Osteoblast (primary cell): ENCODE measurements around the gene TAF11L8. TPM values are rescaled to one million over a fixed set of nuclear protein-coding genes. Genes with fewer than 3 reads are reported as not detected.
"Not testable (repeated sequence)": the region's sequence is repeated elsewhere in the genome, so short reads cannot be mapped to it uniquely, and the experiment has no call there.

Experiments used
- DNase-seq: peaks from one replicate; pipeline ENCODE4 v3.0.0; 2011; ENCODE audit warnings: low spot score, mixed read lengths; ENCODE audit not compliant: insufficient read length; ENCODE audit errors: missing footprints
- H2AFZ ChIP-seq: 2 replicates; pipeline ENCODE4 v1.6.0; 2011; ENCODE audit warnings: mild to moderate bottlenecking, low read length
- H3K27ac ChIP-seq: 2 replicates; pipeline ENCODE4 v1.5.1; 2011; ENCODE audit warnings: mild to moderate bottlenecking, low read depth, low read length, moderate library complexity
- H3K27me3 ChIP-seq: 2 replicates; pipeline ENCODE4 v1.6.0; 2012; ENCODE audit warnings: mild to moderate bottlenecking, control low read depth, inconsistent platforms, low read length, moderate library complexity; ENCODE audit not compliant: insufficient read depth
- H3K36me3 ChIP-seq: 2 replicates; pipeline ENCODE4 v1.5.1; 2011; ENCODE audit warnings: mild to moderate bottlenecking, low read length, control low read depth, moderate library complexity; ENCODE audit not compliant: insufficient read depth
- H3K4me1 ChIP-seq: 2 replicates; pipeline ENCODE4 v1.5.1; 2011; ENCODE audit warnings: mild to moderate bottlenecking, low read length, control low read depth, moderate library complexity; ENCODE audit not compliant: insufficient read depth
- H3K4me2 ChIP-seq: 2 replicates; pipeline ENCODE4 v1.6.0; 2011; ENCODE audit warnings: mild to moderate bottlenecking, low read length; ENCODE audit not compliant: insufficient read depth
- H3K4me3 ChIP-seq: fragments of 200-600 bp; sonication (generic); 3 replicates; pipeline ENCODE4 v1.5.1; 2012; ENCODE audit warnings: mild to moderate bottlenecking, low read length, inconsistent platforms; ENCODE audit not compliant: insufficient read depth
- H3K79me2 ChIP-seq: 2 replicates; pipeline ENCODE4 v1.6.0; 2012; ENCODE audit warnings: mild to moderate bottlenecking, low read length, control low read depth, inconsistent platforms; ENCODE audit not compliant: insufficient read depth
- H3K9me3 ChIP-seq: 2 replicates; pipeline ENCODE4 v1.5.1; 2011; ENCODE audit warnings: low read depth, low read length, control low read depth
- H4K20me1 ChIP-seq: 2 replicates; pipeline ENCODE4 v1.6.0; 2012; ENCODE audit warnings: mild to moderate bottlenecking, low read length, control low read depth; ENCODE audit not compliant: insufficient read depth
- small RNA-seq: library from RNA; depleted of rRNA; stranded (forward); fragments of <200 nt; gene quantifications from one replicate; pipeline ENCODE3, GENCODE V24; 2012
- total RNA-seq: library from RNA; depleted of rRNA; stranded (reverse); fragments of >200 nt; gene quantifications from 2 replicates; pipeline ENCODE4 v1.2.3, GENCODE V29; 2012

Gene TAF11L8
- total RNA-seq, 1 donor: not detected

GRCh38 chr5:17594255-17594654, 3.5 kb upstream of the TAF11L8 start, which contains the start of gene TAF11L9:
TSS of gene TAF11L9 (minus strand) at chr5:17594394.
- not testable (repeated sequence) for H3K36me3 ChIP-seq, H3K4me1 ChIP-seq, H4K20me1 ChIP-seq, H2AFZ ChIP-seq, H3K27me3 ChIP-seq, H3K9me3 ChIP-seq, H3K4me2 ChIP-seq, H3K27ac ChIP-seq, DNase-seq, H3K79me2 ChIP-seq, H3K4me3 ChIP-seq

- not testable (repeated sequence) for H2AFZ ChIP-seq, DNase-seq, H3K4me2 ChIP-seq, H3K36me3 ChIP-seq, H3K27ac ChIP-seq, H3K79me2 ChIP-seq, H3K27me3 ChIP-seq, H4K20me1 ChIP-seq, H3K4me1 ChIP-seq, H3K9me3 ChIP-seq, H3K4me3 ChIP-seq
Measured at GRCh38 chr5:17585658-17586057, 5.1 kb downstream of the TAF11L8 start, which contains the start of gene TAF11L7. TSS of gene TAF11L7 (minus strand) at chr5:17585758.

Small RNA genes lying within 50 kb of the gene (small RNA-seq; reads per million reads assigned to genes)
- not detected for gene AC233724.3
- gene AC233724.6: not detected
- not detected for gene AC233724.7

Other genes with a start within 250 kb of the TAF11L8 start
- gene TAF11L2, start 92.7 kb downstream of the TAF11L8 start, total RNA-seq: not detected in 2 replicates
- gene TAF11L3, start 72.6 kb downstream of the TAF11L8 start, total RNA-seq: not detected in 2 replicates
- not detected in 2 replicates for gene TAF11L4, start 69.2 kb downstream of the TAF11L8 start, total RNA-seq
- gene TAF11L5, start 65.7 kb downstream of the TAF11L8 start, total RNA-seq: not detected in 2 replicates
- gene TAF11L6, start 62.3 kb downstream of the TAF11L8 start, total RNA-seq: not detected in 2 replicates
- gene TAF11L7, start 5.2 kb downstream of the TAF11L8 start, total RNA-seq: not detected in 2 replicates
- not detected in 2 replicates for gene TAF11L9, start 3.4 kb upstream of the TAF11L8 start, total RNA-seq
- not detected in 2 replicates for gene TAF11L10, start 6.9 kb upstream of the TAF11L8 start, total RNA-seq
- gene TAF11L11, start 13.2 kb upstream of the TAF11L8 start, total RNA-seq: 0.29 TPM in 1 of 2 replicates, not detected in the other
- 0.29 TPM in 1 of 2 replicates, not detected in the other for gene TAF11L12, start 19.4 kb upstream of the TAF11L8 start, total RNA-seq
- not detected in 2 replicates for gene TAF11L13, start 41.1 kb upstream of the TAF11L8 start, total RNA-seq
- gene TAF11L14, start 43.5 kb upstream of the TAF11L8 start, total RNA-seq: not detected in 2 replicates